GM18505 (cell line): Measurements from ENCODE around the gene EAPP.
"Not testable (repeated sequence)": the region's sequence is repeated elsewhere in the genome, so short reads cannot be mapped to it uniquely, and the experiment has no call there.

ENCODE experiments used
- ATAC-seq: cut with Tn5 transposase; IDR thresholded peaks from one replicate; pipeline ENCODE4 v1.9.1; 2021; ENCODE audit not compliant: unreplicated experiment
- POLR2A ChIP-seq: IDR thresholded peaks from 4 replicates; pipeline ENCODE4 v1.6.1; 2011; ENCODE audit warnings: borderline replicate concordance; ENCODE audit not compliant: insufficient read depth, insufficient read length; ENCODE audit errors: extremely low read depth

EAPP gene

GRCh38 chr14:34548472-34548981 lies 9.0 kb upstream of the EAPP start:
- TF ChIP-seq POLR2A, result no peak
- ATAC-seq, result no peak

- peak; percentile 29 for ATAC-seq
Measured at GRCh38 chr14:34547136-34547520, 7.6 kb upstream of the EAPP start.

GRCh38 chr14:34546272-34547135 lies 7.0 kb upstream of the EAPP start:
- ATAC-seq, result peak; percentile 68

- not testable (repeated sequence) for ATAC-seq
Measured at GRCh38 chr14:34540181-34541059, 919 bp upstream of the EAPP start.

GRCh38 chr14:34538871-34539406 lies 562 bp downstream of the EAPP start:
- TF ChIP-seq POLR2A, result no peak
- peak; percentile 18 for ATAC-seq

- ATAC-seq, result not testable (repeated sequence)
Measured at GRCh38 chr14:34538096-34538495, 1.4 kb downstream of the EAPP start.

GRCh38 chr14:34537677-34538009 lies 1.9 kb downstream of the EAPP start:
- TF ChIP-seq POLR2A, result no peak
- no peak for ATAC-seq

GRCh38 chr14:34536951-34537676 lies 2.4 kb downstream of the EAPP start:
- ATAC-seq, result no peak
- TF ChIP-seq POLR2A, result no peak

GRCh38 chr14:34527591-34527990 lies 11.9 kb downstream of the EAPP start:
- no peak for ATAC-seq
- TF ChIP-seq POLR2A, result no peak

- not testable (repeated sequence) for ATAC-seq
Measured at GRCh38 chr14:34524216-34524615, 15.3 kb downstream of the EAPP start.

GRCh38 chr14:34522496-34522895 lies 17.0 kb downstream of the EAPP start:
- no peak for ATAC-seq
- TF ChIP-seq POLR2A, result no peak

GRCh38 chr14:34521071-34521470 lies 18.4 kb downstream of the EAPP start:
- not testable (repeated sequence) for ATAC-seq

- not testable (repeated sequence) for ATAC-seq
Measured at GRCh38 chr14:34520304-34520970, 19.1 kb downstream of the EAPP start.
